GM19043 (cell line): ENCODE data around the gene SV2C.
"Not testable (repeated sequence)": the region's sequence is repeated elsewhere in the genome, so short reads cannot be mapped to it uniquely, and the experiment has no call there.

Experiments
- ATAC-seq: cut with Tn5 transposase; IDR thresholded peaks from one replicate; pipeline ENCODE4 v1.9.1; 2021; ENCODE audit warnings: low read depth; ENCODE audit not compliant: unreplicated experiment

SV2C gene

GRCh38 chr5:76082772-76083554 lies at the start of gene SV2C:
SV2C (plus strand) TSS chr5:76083383; CDS start chr5:76131751, 48,368 bp downstream.
- ATAC-seq = no peak

- not testable (repeated sequence) for ATAC-seq
Observed at GRCh38 chr5:76037736-76038151, 45.4 kb upstream of the SV2C start.

GRCh38 chr5:76038212-76038611 lies 45.0 kb upstream of the SV2C start:
- no peak for ATAC-seq

GRCh38 chr5:76040806-76041205 lies 42.4 kb upstream of the SV2C start:
- no peak for ATAC-seq

GRCh38 chr5:76041863-76042262 lies 41.3 kb upstream of the SV2C start:
- no peak for ATAC-seq

GRCh38 chr5:76046741-76047140 lies 36.4 kb upstream of the SV2C start:
- no peak for ATAC-seq

- no peak for ATAC-seq
Observed at GRCh38 chr5:76050134-76050533, 33.0 kb upstream of the SV2C start.

GRCh38 chr5:76062502-76063041 lies 20.6 kb upstream of the SV2C start:
- no peak for ATAC-seq

- no peak for ATAC-seq
Observed at GRCh38 chr5:76065258-76065657, 17.9 kb upstream of the SV2C start.

GRCh38 chr5:76069061-76069735 lies 14.0 kb upstream of the SV2C start:
- no peak for ATAC-seq

- ATAC-seq = no peak
Observed at GRCh38 chr5:76074487-76075065, 8.6 kb upstream of the SV2C start.

GRCh38 chr5:76081811-76082771 lies 1.1 kb upstream of the SV2C start:
- no peak for ATAC-seq

GRCh38 chr5:76083555-76084495 lies 642 bp downstream of the SV2C start:
- ATAC-seq = no peak

- ATAC-seq = no peak
Observed at GRCh38 chr5:76084496-76085242, 1.5 kb downstream of the SV2C start.

GRCh38 chr5:76085243-76085579 lies 2.0 kb downstream of the SV2C start:
- no peak for ATAC-seq

GRCh38 chr5:76086095-76086494 lies 2.9 kb downstream of the SV2C start:
- no peak for ATAC-seq

- not testable (repeated sequence) for ATAC-seq
Observed at GRCh38 chr5:76089156-76089555, 6.0 kb downstream of the SV2C start.

- ATAC-seq = no peak
Observed at GRCh38 chr5:76091351-76091750, 8.2 kb downstream of the SV2C start.

- peak; percentile 61 for ATAC-seq
Observed at GRCh38 chr5:76099286-76099702, 16.1 kb downstream of the SV2C start.
